ENCODE data around the gene EZH2.
A peak's percentile ranks its signal among the peaks of the same experiment; 100 is the strongest.

Gene EZH2

DNA sequence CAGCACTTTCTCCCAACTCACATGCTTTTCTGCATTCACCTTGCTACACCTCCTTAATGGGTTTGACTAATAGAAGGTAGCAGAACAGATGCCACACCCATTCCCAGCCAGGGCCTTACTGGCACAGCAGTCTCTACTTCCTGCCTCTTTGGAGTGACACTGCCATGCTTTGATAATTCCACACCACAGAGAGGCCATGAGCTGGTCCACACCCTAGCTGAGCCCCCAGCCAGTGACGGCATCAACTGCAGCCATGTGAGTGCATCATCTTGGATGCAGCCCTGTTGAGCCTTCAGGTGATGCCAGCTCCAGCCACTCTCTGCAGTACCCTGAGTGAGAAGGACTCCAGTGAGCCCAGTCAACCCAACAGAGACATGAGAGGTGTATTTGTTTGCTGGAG is 27.5 kb upstream of the EZH2 start:
- Histone ChIP-seq H3K9me3 (replicated peaks in 1 of 2; ENCODE audit: control insufficient read depth in 2 of 2, insufficient read depth in 1 of 2, low read depth in 1 of 2, low read length in 2 of 2) (no peaks in the 10 kb centered on the region), H3K9ac (ENCODE audit: low read depth, low read length, poor library complexity) (peak overlapping the region; percentile 25), H4K91ac (ENCODE audit: low read depth, low read length, poor library complexity) (no peak overlapping the region), H3K79me1 (ENCODE audit: low read depth, low read length) (no peaks in the 10 kb centered on the region), H2AK5ac (ENCODE audit: low read depth, low read length) (peak overlapping the region; percentile 31), H3K4me2 (ENCODE audit: insufficient read depth, low read length, poor library complexity, severe bottlenecking) (no peak overlapping the region), H3K14ac (ENCODE audit: low read length) (no peak overlapping the region), H3K4ac (ENCODE audit: low read length) (no peak overlapping the region), H2BK5ac (ENCODE audit: low read length) (no peak overlapping the region), H4K8ac (ENCODE audit: low read depth, low read length) (peak overlapping the region; percentile 88), H2BK120ac (ENCODE audit: low read depth, low read length) (no peak overlapping the region), H3K23ac (ENCODE audit: low read depth, low read length, poor library complexity) (no peak overlapping the region), H2BK12ac (ENCODE audit: low read length) (no peak overlapping the region), H3K27ac (replicated peaks; ENCODE audit: low read length) (no peak overlapping the region), H3K36me3 (replicated peaks in 1 of 2; ENCODE audit: control insufficient read depth in 2 of 2, insufficient read depth in 2 of 2, low read length in 2 of 2) (no peaks in the 10 kb centered on the region), H3K18ac (ENCODE audit: low read length) (no peak overlapping the region), H2AFZ (ENCODE audit: low read length) (no peak overlapping the region), H3K4me1 (ENCODE audit: control insufficient read depth in 2 of 2, insufficient read depth in 1 of 2, low read depth in 1 of 2, low read length in 2 of 2) (peaks cover 0 to 17% of the 10 kb centered on the region in 2 donors), H3K27me3 (ENCODE audit: control insufficient read depth in 3 of 3, insufficient read depth in 3 of 3, low read depth in 1 of 3, low read length in 3 of 3) (peaks cover 0 to 59% (median 0%) of the 10 kb centered on the region in 3 experiments), H2BK15ac (ENCODE audit: low read length) (no peak overlapping the region), H3K4me3 (ENCODE audit: low read length in 2 of 2) (no peak overlapping the region)
- WGBS, 2 donors (ENCODE audit: extremely low coverage in 2 of 2, insufficient read length in 2 of 2, insufficient replicate concordance in 1 of 2): no CpG with 5 or more reads among the region's 1 CpG
- DNase-seq (ENCODE audit: low spot score): no peak

DNA sequence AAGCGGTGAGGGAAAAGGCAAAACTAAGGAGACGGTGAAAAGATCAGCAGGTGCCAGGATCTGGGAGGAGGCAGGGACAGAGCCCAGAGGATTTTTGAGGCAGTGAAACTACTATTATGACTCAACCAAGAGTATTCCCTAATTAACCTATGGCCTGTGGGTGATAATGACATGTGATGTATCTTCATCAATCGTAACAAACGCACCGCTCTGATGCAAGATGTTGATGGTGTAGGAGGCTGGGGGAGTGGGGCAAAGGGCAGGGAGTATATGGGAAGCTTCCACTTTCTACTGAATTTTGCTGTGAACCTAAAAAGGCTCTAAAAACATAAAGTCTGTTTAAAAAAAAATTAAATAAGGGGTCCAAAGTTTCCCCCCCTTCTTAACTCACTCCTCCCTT is 25.5 kb upstream of the EZH2 start:
- no peak overlapping the region for H4K91ac ChIP-seq (ENCODE audit: low read depth, low read length, poor library complexity)
- WGBS, 2 donors (ENCODE audit: extremely low coverage in 2 of 2, insufficient read length in 2 of 2, insufficient replicate concordance in 1 of 2): no CpG with 5 or more reads among the region's 5 CpGs
- H3K27me3 ChIP-seq (ENCODE audit: control insufficient read depth in 3 of 3, insufficient read depth in 3 of 3, low read depth in 1 of 3, low read length in 3 of 3): peaks cover 0 to 78% (median 0%) of the 10 kb centered on the region in 3 experiments
- DNase-seq (ENCODE audit: low spot score): no peak
- H3K36me3 ChIP-seq (replicated peaks in 1 of 2; ENCODE audit: control insufficient read depth in 2 of 2, insufficient read depth in 2 of 2, low read length in 2 of 2): no peaks in the 10 kb centered on the region
- no peak overlapping the region for H3K18ac ChIP-seq (ENCODE audit: low read length)
- no peak overlapping the region for H3K27ac ChIP-seq (replicated peaks; ENCODE audit: low read length)
- H3K9me3 ChIP-seq (replicated peaks in 1 of 2; ENCODE audit: control insufficient read depth in 2 of 2, insufficient read depth in 1 of 2, low read depth in 1 of 2, low read length in 2 of 2): no peaks in the 10 kb centered on the region
- H3K79me1 ChIP-seq (ENCODE audit: low read depth, low read length): no peaks in the 10 kb centered on the region
- H3K4ac ChIP-seq (ENCODE audit: low read length): no peak overlapping the region
- H3K4me3 ChIP-seq (ENCODE audit: low read length in 2 of 2): no peak overlapping the region
- no peak overlapping the region for H3K4me2 ChIP-seq (ENCODE audit: insufficient read depth, low read length, poor library complexity, severe bottlenecking)
- no peak overlapping the region for H2BK5ac ChIP-seq (ENCODE audit: low read length)
- no peak overlapping the region for H4K8ac ChIP-seq (ENCODE audit: low read depth, low read length)
- H3K14ac ChIP-seq (ENCODE audit: low read length): no peak overlapping the region
- no peak overlapping the region for H2AK5ac ChIP-seq (ENCODE audit: low read depth, low read length)
- peaks cover 0 to 20% of the 10 kb centered on the region in 2 donors for H3K4me1 ChIP-seq (ENCODE audit: control insufficient read depth in 2 of 2, insufficient read depth in 1 of 2, low read depth in 1 of 2, low read length in 2 of 2)
- H3K23ac ChIP-seq (ENCODE audit: low read depth, low read length, poor library complexity): no peak overlapping the region
- H2BK15ac ChIP-seq (ENCODE audit: low read length): no peak overlapping the region
- H2BK120ac ChIP-seq (ENCODE audit: low read depth, low read length): no peak overlapping the region
- H2AFZ ChIP-seq (ENCODE audit: low read length): no peak overlapping the region
- H2BK12ac ChIP-seq (ENCODE audit: low read length): no peak overlapping the region
- H3K9ac ChIP-seq (ENCODE audit: low read depth, low read length, poor library complexity): no peak overlapping the region

DNA sequence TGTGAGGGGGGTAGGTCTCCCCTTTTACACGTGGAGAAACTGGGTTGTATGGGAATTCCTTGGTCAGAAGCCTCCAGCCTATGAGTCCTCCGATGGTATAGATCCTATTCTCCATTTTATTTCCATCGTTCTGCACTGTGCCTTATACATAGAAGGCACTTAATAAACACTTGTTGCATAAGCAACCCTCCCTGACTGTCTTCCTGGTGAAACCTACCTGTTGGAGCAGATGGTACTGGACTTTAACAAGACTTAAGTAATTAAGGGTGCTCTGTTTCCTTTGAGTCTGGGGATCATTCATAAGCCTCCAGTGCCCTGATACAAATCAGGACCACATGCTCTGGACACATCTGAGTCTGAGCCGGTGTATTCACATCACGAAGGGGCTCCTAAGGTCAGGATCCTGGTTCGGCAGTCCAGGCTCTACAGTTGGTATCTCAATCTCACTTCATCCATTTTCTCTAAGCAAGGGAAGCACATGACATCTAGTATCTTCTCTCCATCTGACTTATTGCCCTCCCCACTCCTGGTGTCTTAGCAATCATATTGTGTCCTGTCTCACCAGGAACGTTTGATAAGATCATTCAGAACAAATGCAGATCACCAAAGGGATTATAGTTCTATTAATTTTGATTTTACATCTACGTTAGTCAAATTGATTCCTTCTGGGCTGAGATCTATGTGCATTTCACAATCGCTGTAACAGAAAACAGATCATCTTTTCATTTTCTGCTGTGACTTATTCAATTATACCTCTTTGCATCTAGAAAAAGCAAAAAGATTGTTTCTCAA is 22.8 kb upstream of the EZH2 start:
- WGBS, 2 donors (ENCODE audit: extremely low coverage in 2 of 2, insufficient read length in 2 of 2, insufficient replicate concordance in 1 of 2): no CpG with 5 or more reads among the region's 9 CpGs
- H3K36me3 ChIP-seq (replicated peaks in 1 of 2; ENCODE audit: control insufficient read depth in 2 of 2, insufficient read depth in 2 of 2, low read length in 2 of 2): no peaks in the 10 kb centered on the region
- no peak overlapping the region for H3K9ac ChIP-seq (ENCODE audit: low read depth, low read length, poor library complexity)
- no peak overlapping the region for H3K4ac ChIP-seq (ENCODE audit: low read length)
- peaks cover 0 to 69% (median 0%) of the 10 kb centered on the region in 3 experiments for H3K27me3 ChIP-seq (ENCODE audit: control insufficient read depth in 3 of 3, insufficient read depth in 3 of 3, low read depth in 1 of 3, low read length in 3 of 3)
- no peak overlapping the region for H3K18ac ChIP-seq (ENCODE audit: low read length)
- no peak overlapping the region for H3K27ac ChIP-seq (replicated peaks; ENCODE audit: low read length)
- no peak overlapping the region for H3K23ac ChIP-seq (ENCODE audit: low read depth, low read length, poor library complexity)
- H3K14ac ChIP-seq (ENCODE audit: low read length): no peak overlapping the region
- H2AFZ ChIP-seq (ENCODE audit: low read length): no peak overlapping the region
- no peak overlapping the region for H2BK120ac ChIP-seq (ENCODE audit: low read depth, low read length)
- H3K4me2 ChIP-seq (ENCODE audit: insufficient read depth, low read length, poor library complexity, severe bottlenecking): no peak overlapping the region
- no peak overlapping the region for H3K4me3 ChIP-seq (ENCODE audit: low read length in 2 of 2)
- H4K91ac ChIP-seq (ENCODE audit: low read depth, low read length, poor library complexity): no peak overlapping the region
- no peaks in the 10 kb centered on the region for H3K79me1 ChIP-seq (ENCODE audit: low read depth, low read length)
- H2BK15ac ChIP-seq (ENCODE audit: low read length): no peak overlapping the region
- no peak overlapping the region for H2BK5ac ChIP-seq (ENCODE audit: low read length)
- H2BK12ac ChIP-seq (ENCODE audit: low read length): no peak overlapping the region
- peaks cover 0 to 14% of the 10 kb centered on the region in 2 donors for H3K4me1 ChIP-seq (ENCODE audit: control insufficient read depth in 2 of 2, insufficient read depth in 1 of 2, low read depth in 1 of 2, low read length in 2 of 2)
- DNase-seq (ENCODE audit: low spot score): no peak
- no peak overlapping the region for H2AK5ac ChIP-seq (ENCODE audit: low read depth, low read length)
- H3K9me3 ChIP-seq (replicated peaks in 1 of 2; ENCODE audit: control insufficient read depth in 2 of 2, insufficient read depth in 1 of 2, low read depth in 1 of 2, low read length in 2 of 2): peaks cover 0 to 4% of the 10 kb centered on the region in 2 donors
- H4K8ac ChIP-seq (ENCODE audit: low read depth, low read length): no peak overlapping the region

DNA sequence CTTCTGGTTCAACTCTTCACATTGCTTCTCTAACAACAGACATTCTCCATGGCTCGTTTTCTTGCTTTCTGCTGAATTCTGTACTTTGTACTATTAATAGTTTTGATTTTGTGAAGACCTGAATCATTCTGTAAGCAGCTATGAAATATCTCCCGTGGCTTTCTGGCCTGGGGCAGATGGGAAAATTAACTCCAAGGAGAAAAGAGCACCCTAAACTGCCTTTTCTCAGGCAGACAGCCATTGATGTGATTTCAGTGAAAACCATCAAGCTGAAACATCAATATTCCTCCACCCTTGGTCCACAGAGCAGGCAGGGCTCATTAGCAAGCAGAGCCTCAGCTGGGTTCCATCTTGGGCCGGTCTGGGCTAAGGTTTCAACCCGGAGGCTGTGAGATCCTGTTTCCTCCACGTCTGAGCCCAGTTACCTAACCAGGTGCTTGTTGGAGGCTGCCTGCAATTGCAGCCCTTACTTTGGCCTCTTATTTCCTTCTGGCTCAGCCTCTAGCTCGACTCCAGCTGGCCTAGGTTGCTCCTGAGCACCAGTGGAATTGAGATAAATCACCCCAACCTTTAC is 21.1 kb upstream of the EZH2 start:
- WGBS, 2 donors (ENCODE audit: extremely low coverage in 2 of 2, insufficient read length in 2 of 2, insufficient replicate concordance in 1 of 2): no CpG with 5 or more reads among the region's 6 CpGs
- Histone ChIP-seq H3K27ac (replicated peaks; ENCODE audit: low read length) (no peak overlapping the region), H2BK12ac (ENCODE audit: low read length) (no peak overlapping the region)

More for the DNA sequence above, 21.1 kb upstream of the EZH2 start:
- H3K4me1 ChIP-seq (ENCODE audit: control insufficient read depth in 2 of 2, insufficient read depth in 1 of 2, low read depth in 1 of 2, low read length in 2 of 2): peaks cover 0 to 11% of the 10 kb centered on the region in 2 donors
- H3K9ac ChIP-seq (ENCODE audit: low read depth, low read length, poor library complexity): no peak overlapping the region
- no peaks in the 10 kb centered on the region for H3K36me3 ChIP-seq (replicated peaks in 1 of 2; ENCODE audit: control insufficient read depth in 2 of 2, insufficient read depth in 2 of 2, low read length in 2 of 2)
- H3K14ac ChIP-seq (ENCODE audit: low read length): no peak overlapping the region
- no peak overlapping the region for H4K8ac ChIP-seq (ENCODE audit: low read depth, low read length)
- no peak for DNase-seq (ENCODE audit: low spot score)
- H3K79me1 ChIP-seq (ENCODE audit: low read depth, low read length): no peaks in the 10 kb centered on the region
- H3K4ac ChIP-seq (ENCODE audit: low read length): no peak overlapping the region
- peaks cover 0 to 4% of the 10 kb centered on the region in 2 donors for H3K9me3 ChIP-seq (replicated peaks in 1 of 2; ENCODE audit: control insufficient read depth in 2 of 2, insufficient read depth in 1 of 2, low read depth in 1 of 2, low read length in 2 of 2)
- no peak overlapping the region for H3K18ac ChIP-seq (ENCODE audit: low read length)
- H2AK5ac ChIP-seq (ENCODE audit: low read depth, low read length): no peak overlapping the region
- H3K4me2 ChIP-seq (ENCODE audit: insufficient read depth, low read length, poor library complexity, severe bottlenecking): no peak overlapping the region
- no peak overlapping the region for H2BK15ac ChIP-seq (ENCODE audit: low read length)
- no peak overlapping the region for H2BK120ac ChIP-seq (ENCODE audit: low read depth, low read length)
- H2BK5ac ChIP-seq (ENCODE audit: low read length): no peak overlapping the region
- peak overlapping the region; percentile 8 for H2AFZ ChIP-seq (ENCODE audit: low read length)
- no peak overlapping the region for H4K91ac ChIP-seq (ENCODE audit: low read depth, low read length, poor library complexity)
- no peak overlapping the region for H3K23ac ChIP-seq (ENCODE audit: low read depth, low read length, poor library complexity)
- peaks cover 0 to 60% (median 0%) of the 10 kb centered on the region in 3 experiments for H3K27me3 ChIP-seq (ENCODE audit: control insufficient read depth in 3 of 3, insufficient read depth in 3 of 3, low read depth in 1 of 3, low read length in 3 of 3)
- H3K4me3 ChIP-seq (ENCODE audit: low read length in 2 of 2): no peak overlapping the region

Data from neuronal stem cell (in vitro differentiated cells).